Measurements from ENCODE around the gene LRRC8D.

- no peak for TF ChIP-seq CTCF (IDR thresholded peaks at IDR 0.05)
- no peak for TF ChIP-seq POLR2A (IDR thresholded peaks at IDR 0.05)
These were observed 107.7 kb downstream of the LRRC8D start for GRCh38 chr1:89928506-89928905.
